Thymus (tissue), 11 donors: ENCODE data around the gene FBXO47. TPM values are rescaled to one million over a fixed set of nuclear protein-coding genes. Genes with fewer than 3 reads are reported as not detected.

ENCODE experiments used
- DNase-seq, 9 donors: peaks; one replicate each; pipeline ENCODE4 v3.0.0-alpha.2; 2013; ENCODE audit warnings: low spot score in 9 of 9, low read depth in 6 of 9, missing footprints in 1 of 9
- H3K27ac ChIP-seq, 2 donors: one replicate each; pipeline ENCODE4 v1.5.1; 2013; ENCODE audit warnings: control low read depth in 1 of 2, low read depth in 1 of 2, low read length in 1 of 2, mild to moderate bottlenecking in 1 of 2, moderate library complexity in 1 of 2
- H3K27me3 ChIP-seq, 2 donors: one replicate each; pipeline ENCODE4 v1.5.1; 2013; ENCODE audit warnings: low read length in 1 of 2; ENCODE audit not compliant: control insufficient read depth in 2 of 2, insufficient read depth in 1 of 2
- H3K36me3 ChIP-seq, 2 donors: one replicate each; pipeline ENCODE4 v1.5.1; 2013; ENCODE audit warnings: low read length in 1 of 2, mild to moderate bottlenecking in 1 of 2, moderate library complexity in 1 of 2; ENCODE audit not compliant: control insufficient read depth in 2 of 2, insufficient read depth in 2 of 2
- H3K4me1 ChIP-seq, 2 donors: one replicate each; pipeline ENCODE4 v1.5.1; 2013; ENCODE audit warnings: low read length in 2 of 2; ENCODE audit not compliant: control insufficient read depth in 2 of 2, insufficient read depth in 2 of 2
- H3K4me3 ChIP-seq, 2 donors: one replicate each; pipeline ENCODE4 v1.5.1; 2013; ENCODE audit warnings: low read length in 2 of 2, control low read depth in 1 of 2, mild to moderate bottlenecking in 1 of 2
- H3K9me3 ChIP-seq, 2 donors: one replicate each; pipeline ENCODE4 v1.5.1; 2013; ENCODE audit warnings: low read length in 1 of 2, mild to moderate bottlenecking in 1 of 2; ENCODE audit not compliant: control insufficient read depth in 2 of 2, insufficient read depth in 1 of 2
- WGBS: extraction: QIAGEN DNeasy Blood & Tissue Kit; methylation state at CpG from one replicate; pipeline ENCODE4 v1.1.7; 2013; 5-methylcytosine and 5-hydroxymethylcytosine counted together
- polyA plus RNA-seq: library from polyadenylated mRNA; stranded (reverse); fragments of 200-250 nt; gene quantifications from one replicate; pipeline ENCODE4 v1.2.3, GENCODE V29; 2013
- total RNA-seq: library from RNA; stranded (reverse); fragments of 120-200 nt; gene quantifications from one replicate; pipeline ENCODE4 v1.2.4, GENCODE V29; 2013
- donor health status: healthy.

Gene FBXO47
- total and polyA plus RNA-seq, 2 donors, result not detected

DNA sequence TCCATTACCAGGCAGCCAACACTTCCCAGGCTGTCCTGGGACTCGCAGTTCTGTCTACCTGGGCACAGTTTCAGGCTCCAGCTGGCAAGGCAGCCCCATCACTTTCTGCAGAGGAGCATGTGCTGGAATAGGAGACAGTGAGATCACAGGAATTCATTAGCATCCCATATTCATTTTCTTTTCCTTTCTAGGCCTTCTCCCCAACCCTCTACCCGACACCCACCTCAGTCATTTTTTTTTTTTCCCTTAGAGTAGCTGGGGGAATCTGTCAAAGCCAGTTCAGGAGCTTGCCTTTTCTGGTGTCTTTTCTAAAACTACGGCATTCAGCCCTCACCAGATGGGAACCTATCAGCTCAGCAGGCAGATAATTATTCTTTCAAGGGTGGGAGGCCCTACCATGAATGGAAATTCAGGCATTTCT, 42.4 kb upstream of the FBXO47 start:
- Histone ChIP-seq H3K4me3 (no peak overlapping the region), H3K9me3 (no peaks in the 10 kb centered on the region), H3K27me3 (peaks cover 0 to 2% of the 10 kb centered on the region in 2 donors), H3K27ac (no peak overlapping the region), H3K4me1 (no peaks in the 10 kb centered on the region), H3K36me3 (no peaks in the 10 kb centered on the region)
- WGBS, result 93% methylated on average over 3 of the region's 3 CpGs
- no peak for DNase-seq

DNA sequence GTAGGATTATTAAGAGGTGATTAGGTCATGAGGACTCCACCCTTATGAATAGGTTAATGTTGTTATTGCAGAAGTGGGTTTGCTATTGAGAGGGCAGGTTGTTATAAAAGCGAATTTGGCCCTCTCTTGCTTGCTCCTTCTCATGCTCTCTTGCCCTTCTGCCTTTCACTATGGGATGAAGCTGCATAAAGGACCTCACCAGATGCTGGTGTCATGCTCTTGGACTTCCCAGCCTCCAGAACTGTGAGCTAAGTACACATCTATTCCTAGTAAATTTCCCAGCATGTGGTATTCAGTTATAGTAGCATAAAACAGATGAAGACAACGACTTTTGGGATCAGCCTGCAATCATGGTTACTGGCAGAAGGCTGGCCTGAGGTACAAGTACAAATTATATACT, 41.4 kb upstream of the FBXO47 start:
- Histone ChIP-seq H3K4me3 (no peak overlapping the region), H3K27me3 (peaks cover 0 to 2% of the 10 kb centered on the region in 2 donors), H3K27ac (no peak overlapping the region), H3K36me3 (no peaks in the 10 kb centered on the region), H3K4me1 (peaks cover 0 to under 1% of the 10 kb centered on the region in 2 donors), H3K9me3 (no peaks in the 10 kb centered on the region)
- DNase-seq, result no peak
- 92% methylated on average over 2 of the region's 2 CpGs for WGBS

GRCh38 chr17:39002991-39003715, 36.0 kb upstream of the FBXO47 start:
- Histone ChIP-seq H3K4me3 (no peak overlapping the region), H3K9me3 (no peaks in the 10 kb centered on the region), H3K27me3 (peaks cover 0 to 2% of the 10 kb centered on the region in 2 donors), H3K4me1 (peaks cover 0 to 17% of the 10 kb centered on the region in 2 donors), H3K27ac (peak overlapping the region in 1 of 2 donors; percentile 41), H3K36me3 (no peaks in the 10 kb centered on the region)
- WGBS, result 58% methylated on average over 16 of the region's 16 CpGs
- DNase-seq, result peak in 6 of 9 donors; percentile 27 to 80 (median 52)

- peaks cover 0 to 9% of the 10 kb centered on the region in 2 donors for H3K9me3 ChIP-seq
- 77% methylated on average over 9 of the region's 9 CpGs for WGBS
- no peak for DNase-seq
- H3K4me1 ChIP-seq, result peaks cover 0 to 17% of the 10 kb centered on the region in 2 donors
- H3K4me3 ChIP-seq, result no peak overlapping the region
- peaks cover 0 to 2% of the 10 kb centered on the region in 2 donors for H3K27me3 ChIP-seq
- peak overlapping the region in 1 of 2 donors; percentile 8 for H3K27ac ChIP-seq
- no peaks in the 10 kb centered on the region for H3K36me3 ChIP-seq
These were observed 34.8 kb upstream of the FBXO47 start for GRCh38 chr17:39001703-39002637.

GRCh38 chr17:39000021-39000601, 32.9 kb upstream of the FBXO47 start:
- H3K36me3 ChIP-seq, result no peaks in the 10 kb centered on the region
- 88% methylated on average over 4 of the region's 4 CpGs for WGBS
- peaks cover 0 to 17% of the 10 kb centered on the region in 2 donors for H3K4me1 ChIP-seq
- H3K27ac ChIP-seq, result no peak overlapping the region
- H3K4me3 ChIP-seq, result no peak overlapping the region
- peaks cover 0 to 2% of the 10 kb centered on the region in 2 donors for H3K27me3 ChIP-seq
- no peak for DNase-seq
- peaks cover 0 to 17% of the 10 kb centered on the region in 2 donors for H3K9me3 ChIP-seq

- Histone ChIP-seq H3K27ac (no peak overlapping the region), H3K4me3 (no peak overlapping the region), H3K9me3 (peaks cover 0 to 17% of the 10 kb centered on the region in 2 donors), H3K36me3 (no peaks in the 10 kb centered on the region), H3K27me3 (no peaks in the 10 kb centered on the region), H3K4me1 (no peaks in the 10 kb centered on the region)
- 94% methylated on average over 5 of the region's 5 CpGs for WGBS
- DNase-seq, result no peak
These were observed 29.6 kb upstream of the FBXO47 start for GRCh38 chr17:38996660-38997337.

GRCh38 chr17:38994026-38994425, 26.8 kb upstream of the FBXO47 start:
- 58% methylated on average over 2 of the region's 2 CpGs for WGBS

DNA sequence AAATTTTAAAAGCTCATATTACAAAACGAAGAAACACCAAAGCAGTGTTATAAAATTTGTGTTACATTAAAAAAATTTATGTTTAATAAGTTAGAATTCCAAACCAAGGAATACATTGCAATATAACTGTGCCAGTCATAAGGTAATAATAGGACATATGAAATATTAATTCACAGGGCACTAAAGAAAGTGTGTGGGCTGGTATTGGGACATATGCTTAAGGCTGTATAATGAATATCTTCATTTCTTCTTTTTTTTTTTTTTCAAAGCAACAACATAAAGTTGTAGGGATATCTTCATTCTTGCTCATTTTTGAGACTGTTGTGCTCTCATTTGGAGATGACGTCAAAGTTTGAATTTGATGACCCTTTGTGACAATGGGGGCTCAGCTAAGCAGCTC, 17.5 kb upstream of the FBXO47 start:
- Histone ChIP-seq H3K4me1 (no peaks in the 10 kb centered on the region), H3K27me3 (peaks cover 0 to 2% of the 10 kb centered on the region in 2 donors), H3K9me3 (no peaks in the 10 kb centered on the region), H3K27ac (no peak overlapping the region), H3K36me3 (no peaks in the 10 kb centered on the region), H3K4me3 (no peak overlapping the region)
- DNase-seq, result no peak
- WGBS, result 97% methylated on average over 2 of the region's 2 CpGs

More at GRCh38 chr17:38994026-38994425, 26.8 kb upstream of the FBXO47 start:
- Histone ChIP-seq H3K4me1 (no peaks in the 10 kb centered on the region), H3K9me3 (peaks cover 0 to 17% of the 10 kb centered on the region in 2 donors), H3K36me3 (no peaks in the 10 kb centered on the region), H3K4me3 (no peak overlapping the region), H3K27ac (no peak overlapping the region), H3K27me3 (no peaks in the 10 kb centered on the region)
- no peak for DNase-seq
